CD4-positive, alpha-beta T cell (primary cell): ENCODE results near the gene STAB2. TPM values are rescaled to one million over a fixed set of nuclear protein-coding genes. Genes with fewer than 3 reads are reported as not detected.

Experiments used
- ATAC-seq: fragments of 200-7000 bp; cut with Tn5 transposase; one replicate; pipeline ENCODE4 v1.10.0; 2022; ENCODE audit warnings: mild to moderate bottlenecking; ENCODE audit not compliant: poor library complexity
- CTCF ChIA-PET: fragments of 350-600 bp; sonication (Branson Sonifier 250); formaldehyde crosslinking; loops from one replicate; lab custom pipeline; 2021; ENCODE audit warnings: antibody characterized with exemption, inconsistent platforms; lab: Charles Lee
- POLR2A ChIA-PET: fragments of 350-600 bp; sonication (Branson Sonifier 250); formaldehyde crosslinking; loops from one replicate; lab custom pipeline; 2021; ENCODE audit warnings: antibody characterized with exemption, inconsistent platforms; lab: Charles Lee
- DNase-seq, 14 experiments: peaks; one replicate each; pipeline ENCODE4 v3.0.0-alpha.2; 2013 to 2020; ENCODE audit warnings: mixed read lengths in 2 of 14
- H3K27ac ChIP-seq, 2 donors: one replicate each; pipeline versions ENCODE4 v1.5.1 to v1.7.0; 2013; ENCODE audit warnings: low read length in 2 of 2, low read depth in 1 of 2, mild to moderate bottlenecking in 1 of 2
- H3K27me3 ChIP-seq, 2 experiments: 1 replicate in 1 of 2; 2 replicates in 1 of 2; pipeline versions ENCODE4 v1.6.1 to v1.7.0; 2013; ENCODE audit warnings: low read length in 2 of 2, control low read depth in 1 of 2, mild to moderate bottlenecking in 1 of 2, moderate library complexity in 1 of 2; ENCODE audit not compliant: insufficient read depth in 2 of 2, control insufficient read depth in 1 of 2
- H3K36me3 ChIP-seq: one replicate; pipeline ENCODE4 v1.6.1; 2013; ENCODE audit warnings: low read length, control low read depth; ENCODE audit not compliant: insufficient read depth
- H3K4me1 ChIP-seq: one replicate; pipeline ENCODE4 v1.6.1; 2013; ENCODE audit warnings: low read length, control low read depth; ENCODE audit not compliant: insufficient read depth
- H3K4me3 ChIP-seq: one replicate; pipeline ENCODE4 v1.5.1; 2013; ENCODE audit warnings: mild to moderate bottlenecking, low read length, moderate library complexity
- H3K9me3 ChIP-seq, 2 experiments: 1 replicate in 1 of 2; 2 replicates in 1 of 2; pipeline versions ENCODE4 v1.6.1 to v1.7.0; 2013; ENCODE audit warnings: low read length in 2 of 2, mild to moderate bottlenecking in 2 of 2, control low read depth in 1 of 2, moderate library complexity in 1 of 2; ENCODE audit not compliant: control insufficient read depth in 1 of 2, insufficient read depth in 1 of 2
- H3K27ac Mint-ChIP-seq: one replicate; pipeline ENCODE4 v1.8.0; 2020; ENCODE audit warnings: mixed read lengths
- H3K27me3 Mint-ChIP-seq: one replicate; pipeline ENCODE4 v1.8.0; 2021; ENCODE audit warnings: mixed read lengths
- H3K36me3 Mint-ChIP-seq: one replicate; pipeline ENCODE4 v1.8.0; 2021; ENCODE audit warnings: low read depth, mixed read lengths
- H3K4me1 Mint-ChIP-seq: one replicate; pipeline ENCODE4 v1.8.0; 2021; ENCODE audit warnings: low read depth, mixed read lengths
- H3K4me3 Mint-ChIP-seq: one replicate; pipeline ENCODE4 v1.8.0; 2020; ENCODE audit warnings: mild to moderate bottlenecking, mixed read lengths
- H3K9me3 Mint-ChIP-seq: one replicate; pipeline ENCODE4 v1.8.0; 2020; ENCODE audit warnings: mixed read lengths
- intact Hi-C, 2 experiments: fragments of 100-400 bp; cut with DNase I in 1 of 2; cut with micrococcal nuclease in 1 of 2; formaldehyde crosslinking; loops; one replicate each; pipeline versions ENCODE4 v1.15.1 to v1.9.0; 2023 to 2025; cut with DNase I, micrococcal nuclease
- total RNA-seq, 174 experiments: library from RNA in 2 of 174; stranded (reverse) in 2 of 174; gene quantifications; one replicate each; pipeline ENCODE4 v1.2.3 and lab custom pipeline; 2021 to 2026
- TF ChIP-seq, protein P1 (sequence below): fragments of 200-600 bp; IDR thresholded peaks from one replicate; pipeline ENCODE4 v1.8.0; 2022; ENCODE audit warnings: antibody characterized with exemption, mild to moderate bottlenecking

The STAB2 gene
- total RNA-seq, 2 experiments from 2014 or later, result not detected

DNA sequence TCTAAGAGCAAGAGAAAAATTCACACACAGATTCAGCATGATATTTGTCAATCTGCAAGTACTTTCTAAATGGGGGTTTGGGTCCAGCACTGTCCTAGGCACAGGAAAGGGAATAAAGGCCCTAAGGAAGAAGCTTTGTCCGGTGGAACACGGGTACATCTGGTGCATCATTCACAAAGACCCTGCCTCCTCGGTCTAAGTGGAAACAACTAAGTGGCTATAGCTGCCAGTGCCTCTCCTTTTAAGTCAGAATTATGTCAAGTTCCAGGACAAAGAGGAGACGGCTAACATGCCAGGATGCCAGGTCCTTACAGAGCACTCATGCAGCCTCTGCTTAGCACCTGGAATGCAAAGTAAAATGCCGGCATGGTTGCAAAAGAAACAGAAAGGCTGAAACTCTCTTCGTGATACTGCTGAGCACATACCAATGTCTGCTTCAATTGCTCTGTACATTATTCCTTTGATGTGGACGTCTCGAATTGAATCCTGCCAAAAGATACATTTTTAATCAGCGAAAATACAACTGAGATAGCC lies 206.5 kb downstream of the STAB2 start:
- CTCF ChIA-PET, result no interaction called here
- Mint-ChIP-seq H3K27ac (no peak overlapping the region), H3K36me3 (peaks cover 53% of the 10 kb centered on the region), H3K27me3 (no peaks in the 10 kb centered on the region), H3K4me3 (no peak overlapping the region), H3K4me1 (no peaks in the 10 kb centered on the region), H3K9me3 (no peaks in the 10 kb centered on the region)
- no peak for DNase-seq
- H3K27me3 ChIP-seq, result no peaks in the 10 kb centered on the region
- no peak overlapping the region for H3K27ac ChIP-seq
- TF ChIP-seq, protein P1, sequence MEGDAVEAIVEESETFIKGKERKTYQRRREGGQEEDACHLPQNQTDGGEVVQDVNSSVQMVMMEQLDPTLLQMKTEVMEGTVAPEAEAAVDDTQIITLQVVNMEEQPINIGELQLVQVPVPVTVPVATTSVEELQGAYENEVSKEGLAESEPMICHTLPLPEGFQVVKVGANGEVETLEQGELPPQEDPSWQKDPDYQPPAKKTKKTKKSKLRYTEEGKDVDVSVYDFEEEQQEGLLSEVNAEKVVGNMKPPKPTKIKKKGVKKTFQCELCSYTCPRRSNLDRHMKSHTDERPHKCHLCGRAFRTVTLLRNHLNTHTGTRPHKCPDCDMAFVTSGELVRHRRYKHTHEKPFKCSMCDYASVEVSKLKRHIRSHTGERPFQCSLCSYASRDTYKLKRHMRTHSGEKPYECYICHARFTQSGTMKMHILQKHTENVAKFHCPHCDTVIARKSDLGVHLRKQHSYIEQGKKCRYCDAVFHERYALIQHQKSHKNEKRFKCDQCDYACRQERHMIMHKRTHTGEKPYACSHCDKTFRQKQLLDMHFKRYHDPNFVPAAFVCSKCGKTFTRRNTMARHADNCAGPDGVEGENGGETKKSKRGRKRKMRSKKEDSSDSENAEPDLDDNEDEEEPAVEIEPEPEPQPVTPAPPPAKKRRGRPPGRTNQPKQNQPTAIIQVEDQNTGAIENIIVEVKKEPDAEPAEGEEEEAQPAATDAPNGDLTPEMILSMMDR, result no peak
- H3K36me3 ChIP-seq, result peaks cover 23% of the 10 kb centered on the region
- no peak overlapping the region for H3K4me3 ChIP-seq
- POLR2A ChIA-PET, result no interaction called here
- intact Hi-C loops, result no loop called here
- H3K4me1 ChIP-seq, result no peaks in the 10 kb centered on the region
- H3K9me3 ChIP-seq, result no peaks in the 10 kb centered on the region
- no peak for ATAC-seq

GRCh38 chr12:103794309-103795213 lies 207.5 kb downstream of the STAB2 start:
- no peaks in the 10 kb centered on the region for H3K4me1 Mint-ChIP-seq
- H3K4me1 ChIP-seq, result no peaks in the 10 kb centered on the region
- H3K27me3 ChIP-seq, result no peaks in the 10 kb centered on the region
- ATAC-seq (no peak), DNase-seq (no peak)
- no peaks in the 10 kb centered on the region for H3K27me3 Mint-ChIP-seq
- H3K27ac ChIP-seq, result no peak overlapping the region
- H3K36me3 ChIP-seq, result peaks cover 26% of the 10 kb centered on the region
- TF ChIP-seq, protein P1, result no peak
- H3K4me3 ChIP-seq, result no peak overlapping the region
- CTCF ChIA-PET, result no interaction called here
- no peak overlapping the region for H3K4me3 Mint-ChIP-seq
- POLR2A ChIA-PET, result no interaction called here
- intact Hi-C loops, result no loop called here
- peaks cover 59% of the 10 kb centered on the region for H3K36me3 Mint-ChIP-seq
- H3K9me3 Mint-ChIP-seq, result no peaks in the 10 kb centered on the region
- no peaks in the 10 kb centered on the region for H3K9me3 ChIP-seq
- no peak overlapping the region for H3K27ac Mint-ChIP-seq

GRCh38 chr12:103798586-103798985 lies 211.5 kb downstream of the STAB2 start:
- Histone ChIP-seq H3K27me3 (no peaks in the 10 kb centered on the region), H3K27ac (no peak overlapping the region), H3K36me3 (peaks cover 9% of the 10 kb centered on the region), H3K4me3 (no peak overlapping the region), H3K9me3 (no peaks in the 10 kb centered on the region), H3K4me1 (no peaks in the 10 kb centered on the region)
- Mint-ChIP-seq H3K27me3 (no peaks in the 10 kb centered on the region), H3K36me3 (peaks cover 63% of the 10 kb centered on the region), H3K4me3 (no peak overlapping the region), H3K9me3 (no peaks in the 10 kb centered on the region), H3K4me1 (no peaks in the 10 kb centered on the region), H3K27ac (no peak overlapping the region)
- intact Hi-C loops, result no loop called here
- TF ChIP-seq, protein P1, result no peak
- DNase-seq (no peak), ATAC-seq (no peak)
- ChIA-PET CTCF (no interaction called here), POLR2A (no interaction called here)
